22Rv1 (cell line): ENCODE results near the gene TMEM270.

Experiments used
- ZFX ChIP-seq: fragments of 450-650 bp; IDR thresholded peaks from 2 replicates; pipeline ENCODE4 v1.6.1; 2017; ENCODE audit warnings: antibody characterized with exemption, borderline replicate concordance
- TF ChIP-seq, protein P1 (sequence below): fragments of 450-650 bp; IDR thresholded peaks from 2 replicates; pipeline ENCODE4 v1.5.1; 2017; ENCODE audit warnings: mild to moderate bottlenecking

DNA sequence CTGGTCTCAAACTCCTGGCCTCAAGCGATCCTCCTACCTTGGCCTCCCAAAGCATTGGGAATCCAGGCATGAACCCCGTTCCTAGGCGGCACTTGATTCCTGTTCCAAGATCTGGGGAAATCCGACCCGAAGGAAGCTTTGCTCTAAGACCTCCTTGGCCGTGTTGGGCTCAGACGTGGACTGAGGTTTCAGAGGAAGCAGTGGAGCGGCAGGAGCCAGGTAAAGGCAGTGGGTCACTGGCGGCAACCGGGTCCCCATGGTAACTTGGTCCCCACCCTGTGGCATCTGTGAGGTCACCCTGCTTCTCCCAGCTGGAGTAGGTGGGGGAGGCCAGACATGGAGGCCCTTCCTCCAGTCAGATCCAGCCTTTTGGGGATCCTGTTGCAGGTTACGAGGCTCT lies at the start of gene TMEM270:
- TF ChIP-seq, protein P1, sequence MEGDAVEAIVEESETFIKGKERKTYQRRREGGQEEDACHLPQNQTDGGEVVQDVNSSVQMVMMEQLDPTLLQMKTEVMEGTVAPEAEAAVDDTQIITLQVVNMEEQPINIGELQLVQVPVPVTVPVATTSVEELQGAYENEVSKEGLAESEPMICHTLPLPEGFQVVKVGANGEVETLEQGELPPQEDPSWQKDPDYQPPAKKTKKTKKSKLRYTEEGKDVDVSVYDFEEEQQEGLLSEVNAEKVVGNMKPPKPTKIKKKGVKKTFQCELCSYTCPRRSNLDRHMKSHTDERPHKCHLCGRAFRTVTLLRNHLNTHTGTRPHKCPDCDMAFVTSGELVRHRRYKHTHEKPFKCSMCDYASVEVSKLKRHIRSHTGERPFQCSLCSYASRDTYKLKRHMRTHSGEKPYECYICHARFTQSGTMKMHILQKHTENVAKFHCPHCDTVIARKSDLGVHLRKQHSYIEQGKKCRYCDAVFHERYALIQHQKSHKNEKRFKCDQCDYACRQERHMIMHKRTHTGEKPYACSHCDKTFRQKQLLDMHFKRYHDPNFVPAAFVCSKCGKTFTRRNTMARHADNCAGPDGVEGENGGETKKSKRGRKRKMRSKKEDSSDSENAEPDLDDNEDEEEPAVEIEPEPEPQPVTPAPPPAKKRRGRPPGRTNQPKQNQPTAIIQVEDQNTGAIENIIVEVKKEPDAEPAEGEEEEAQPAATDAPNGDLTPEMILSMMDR = no peak
- no peak for TF ChIP-seq ZFX
